Heart left ventricle (tissue), 13 donors: Measurements from ENCODE around the gene ELP2.
"Not testable (repeated sequence)": the region's sequence is repeated elsewhere in the genome, so short reads cannot be mapped to it uniquely, and the experiment has no call there.

Source experiments
- POLR2A ChIP-seq, 2 donors: fragments of 450-650 bp; IDR thresholded peaks; one replicate each; pipeline ENCODE4 v1.6.1; 2017; ENCODE audit warnings: antibody characterized with exemption in 2 of 2, mild to moderate bottlenecking in 2 of 2, moderate library complexity in 2 of 2
- TF ChIP-seq, protein P1 (sequence below), 12 donors: fragments of 200-600 bp; sonication (generic) in 4 of 12; IDR thresholded peaks; one replicate each; pipeline versions ENCODE4 v1.5.0 to v1.8.0; 2018 to 2022; ENCODE audit warnings: antibody characterized with exemption in 12 of 12, mild to moderate bottlenecking in 5 of 12
- donor health status: ischemic (EF 13 %, LVEDD 7.1; RV severe dilation, severe dysfunction).
- donor health status: DM: no; HTN: yes; CAD: no.
- donor health status: DM: no; HTN: no; CAD: no.
- donor health status: ischemic (EF 25% LVEDD 6.9; RV normal size, moderate dysfunction).
- donor health status: ischemic (EF 25% LVEDD 5.7; RV mildly dilated, moderate dysfunction).
- donor health status: ischemic (EF 35%, LVEDD 5.7; RV mildly dilated, moderate dysfunction).
- donor health status: nonischemic (EF 11% LVEDD 7.7; RV severe dilation, severe dysfunction).
- donor health status: DM: yes; HTN: yes; CAD: no.
- donor health status: PGD.
- donor health status: ischemic (EF 29% LVEDD 5.4; RV normal size, mild dysfunction).
- donor health status: nonischemic (EF 23%, LVEDD 6.1; RV moderate dilation, normal function).

DNA sequence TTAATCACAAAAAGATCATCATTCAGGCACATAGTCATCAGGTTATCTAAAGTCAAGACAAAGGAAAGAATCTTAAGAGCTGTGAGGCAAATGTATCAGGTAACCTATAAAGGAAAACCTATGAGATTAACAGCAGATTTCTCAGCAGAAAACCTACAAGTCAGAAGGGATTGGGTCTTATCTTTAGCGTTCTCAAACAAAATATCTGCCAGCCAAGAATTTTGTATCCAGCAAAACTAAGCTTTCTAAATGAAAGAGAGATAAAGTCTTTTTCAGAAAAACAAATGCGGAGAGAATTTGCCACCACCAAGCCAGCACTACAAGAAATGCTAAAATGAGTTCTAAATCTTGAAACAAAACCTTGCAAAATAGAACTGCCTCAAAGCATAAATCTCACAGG lies 48.6 kb upstream of the ELP2 start:
- TF ChIP-seq, protein P1, sequence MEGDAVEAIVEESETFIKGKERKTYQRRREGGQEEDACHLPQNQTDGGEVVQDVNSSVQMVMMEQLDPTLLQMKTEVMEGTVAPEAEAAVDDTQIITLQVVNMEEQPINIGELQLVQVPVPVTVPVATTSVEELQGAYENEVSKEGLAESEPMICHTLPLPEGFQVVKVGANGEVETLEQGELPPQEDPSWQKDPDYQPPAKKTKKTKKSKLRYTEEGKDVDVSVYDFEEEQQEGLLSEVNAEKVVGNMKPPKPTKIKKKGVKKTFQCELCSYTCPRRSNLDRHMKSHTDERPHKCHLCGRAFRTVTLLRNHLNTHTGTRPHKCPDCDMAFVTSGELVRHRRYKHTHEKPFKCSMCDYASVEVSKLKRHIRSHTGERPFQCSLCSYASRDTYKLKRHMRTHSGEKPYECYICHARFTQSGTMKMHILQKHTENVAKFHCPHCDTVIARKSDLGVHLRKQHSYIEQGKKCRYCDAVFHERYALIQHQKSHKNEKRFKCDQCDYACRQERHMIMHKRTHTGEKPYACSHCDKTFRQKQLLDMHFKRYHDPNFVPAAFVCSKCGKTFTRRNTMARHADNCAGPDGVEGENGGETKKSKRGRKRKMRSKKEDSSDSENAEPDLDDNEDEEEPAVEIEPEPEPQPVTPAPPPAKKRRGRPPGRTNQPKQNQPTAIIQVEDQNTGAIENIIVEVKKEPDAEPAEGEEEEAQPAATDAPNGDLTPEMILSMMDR (IDR thresholded peaks at IDR 0.05): not testable (repeated sequence)
- TF ChIP-seq POLR2A (IDR thresholded peaks at IDR 0.05): not testable (repeated sequence)
